HG03575 (cell line): ENCODE results near the gene AOC1.
"Not testable (repeated sequence)": the region's sequence is repeated elsewhere in the genome, so short reads cannot be mapped to it uniquely, and the experiment has no call there.

Source experiments
- ATAC-seq: cut with Tn5 transposase; IDR thresholded peaks from one replicate; pipeline ENCODE4 v1.9.1; 2021; ENCODE audit not compliant: unreplicated experiment, insufficient number of reproducible peaks, low FRiP score; ENCODE audit errors: extremely low read depth

AOC1 gene

GRCh38 chr7:150910305-150910995 is 58.1 kb downstream of the AOC1 start:
- not testable (repeated sequence) for ATAC-seq

- no peak for ATAC-seq
These were observed 58.7 kb downstream of the AOC1 start for GRCh38 chr7:150910996-150911422.
